HepG2 (cell line): Measurements from ENCODE around the gene ARHGAP15.

Experiments
- CREM ChIP-seq, 2 experiments: sonication (generic) in 1 of 2; formaldehyde crosslinking in 1 of 2; IDR thresholded peaks; 2 replicates each; pipeline versions ENCODE4 v1.4.0 to v1.6.1; 2016 to 2020; ENCODE audit warnings: antibody characterized with exemption in 1 of 2, mild to moderate bottlenecking in 1 of 2, missing genetic modification reagents in 1 of 2
- HDAC2 ChIP-seq: sonication (generic); formaldehyde crosslinking; IDR thresholded peaks from 2 replicates; pipeline ENCODE4 v1.4.0; 2020; ENCODE audit warnings: missing genetic modification reagents
- KLF16 ChIP-seq, 2 experiments: sonication (generic) in 1 of 2; formaldehyde crosslinking in 1 of 2; IDR thresholded peaks; 2 replicates each; pipeline versions ENCODE4 v1.6.1 to v1.8.0; 2016 to 2023; ENCODE audit warnings: missing genetic modification reagents in 2 of 2, missing compliant biosample characterization in 1 of 2
- POLR2AphosphoS5 ChIP-seq: IDR thresholded peaks from 2 replicates; pipeline ENCODE4 v1.6.1; 2012; ENCODE audit warnings: low read depth, low read length
- SMARCC2 ChIP-seq: fragments of 450-650 bp; IDR thresholded peaks from 2 replicates; pipeline ENCODE4 v1.6.1; 2017; ENCODE audit warnings: antibody characterized with exemption, mild to moderate bottlenecking
- ZC3H4 ChIP-seq: sonication (generic); formaldehyde crosslinking; IDR thresholded peaks from 2 replicates; pipeline ENCODE4 v1.4.0; 2020; ENCODE audit warnings: missing genetic modification reagents, borderline replicate concordance
- ZNF460 ChIP-seq: sonication (generic); formaldehyde crosslinking; IDR thresholded peaks from 2 replicates; pipeline ENCODE4 v1.5.1; 2020; ENCODE audit warnings: missing genetic modification reagents, mild to moderate bottlenecking, borderline replicate concordance
- ZNF577 ChIP-seq: sonication (generic); formaldehyde crosslinking; IDR thresholded peaks from 2 replicates; pipeline ENCODE4 v1.4.0; 2020; ENCODE audit warnings: mild to moderate bottlenecking, low read depth, missing genetic modification reagents, borderline replicate concordance
- ZSCAN31 ChIP-seq: sonication (generic); formaldehyde crosslinking; IDR thresholded peaks from 2 replicates; pipeline ENCODE4 v1.5.0; 2020; ENCODE audit warnings: low read depth, mild to moderate bottlenecking, missing genetic modification reagents

- no peak for TF ChIP-seq HDAC2
- no peak for TF ChIP-seq SMARCC2
- TF ChIP-seq ZNF577: no peak
- TF ChIP-seq ZSCAN31 (CRISPR knock-in tag): no peak
- no peak for TF ChIP-seq ZC3H4 (CRISPR knock-in tag)
- TF ChIP-seq KLF16 (CRISPR knock-in tag; IDR thresholded peaks at IDR 0.05): no peak
- no peak for TF ChIP-seq CREM (IDR thresholded peaks at IDR 0.05)
- TF ChIP-seq CREM (CRISPR knock-in tag; IDR thresholded peaks at IDR 0.05): no peak
- TF ChIP-seq POLR2AphosphoS5: no peak
- TF ChIP-seq ZNF460 (CRISPR knock-in tag): no peak
Observed at GRCh38 chr2:143467011-143467410, 337.8 kb downstream of the ARHGAP15 start.
